NCI-H524 treated with DMSO at 0.1 percent for 48 hours (cell line): ENCODE measurements around the gene UQCC3.
A peak's percentile ranks its signal among the peaks of the same experiment; 100 is the strongest.
"Not testable (repeated sequence)": the region's sequence is repeated elsewhere in the genome, so short reads cannot be mapped to it uniquely, and the experiment has no call there.

Experiments
- DNase-seq: peaks from one replicate; lab custom pipeline; 2025; lab: John Stamatoyannopoulos, UW

The UQCC3 gene

GRCh38 chr11:62703921-62704320 is 32.4 kb downstream of the UQCC3 start:
- DNase-seq: not testable (repeated sequence)

- no peak for DNase-seq
Measured at GRCh38 chr11:62705413-62705812, 33.9 kb downstream of the UQCC3 start.

GRCh38 chr11:62705880-62706849 is 34.7 kb downstream of the UQCC3 start:
- peak; percentile 54 for DNase-seq

- no peak for DNase-seq
Measured at GRCh38 chr11:62706850-62707247, 35.4 kb downstream of the UQCC3 start.

- no peak for DNase-seq
Measured at GRCh38 chr11:62707277-62707861, 35.9 kb downstream of the UQCC3 start, which contains the start of the genes BSCL2 and GNG3. TSS of gene BSCL2 (minus strand) at chr11:62707424. CDS start at chr11:62707195, 229 bp downstream. TSS of gene GNG3 (plus strand) at chr11:62707676. CDS start at chr11:62708296, 620 bp downstream.

- DNase-seq: no peak
Measured at GRCh38 chr11:62708392-62708791, 36.9 kb downstream of the UQCC3 start.

GRCh38 chr11:62708793-62709192 is 37.3 kb downstream of the UQCC3 start:
- DNase-seq: no peak

- peak; percentile 86 for DNase-seq
Measured at GRCh38 chr11:62709247-62710000, 38.0 kb downstream of the UQCC3 start.

GRCh38 chr11:62710001-62710345 is 38.5 kb downstream of the UQCC3 start:
- no peak for DNase-seq

- DNase-seq: no peak
Measured at GRCh38 chr11:62712276-62712812, 40.9 kb downstream of the UQCC3 start.

- no peak for DNase-seq
Measured at GRCh38 chr11:62712861-62713260, 41.4 kb downstream of the UQCC3 start.

GRCh38 chr11:62713343-62713742 is 41.9 kb downstream of the UQCC3 start:
- DNase-seq: no peak

- DNase-seq: no peak
Measured at GRCh38 chr11:62715150-62716130, 44.0 kb downstream of the UQCC3 start.

GRCh38 chr11:62716206-62716605 is 44.7 kb downstream of the UQCC3 start:
- no peak for DNase-seq

GRCh38 chr11:62716816-62717215 is 45.3 kb downstream of the UQCC3 start:
- no peak for DNase-seq

GRCh38 chr11:62719302-62719978 is 48.0 kb downstream of the UQCC3 start:
- no peak for DNase-seq

- no peak for DNase-seq
Measured at GRCh38 chr11:62721994-62722393, 50.5 kb downstream of the UQCC3 start.
